Measurements from ENCODE around the gene ERP44.

The ERP44 gene

DNA sequence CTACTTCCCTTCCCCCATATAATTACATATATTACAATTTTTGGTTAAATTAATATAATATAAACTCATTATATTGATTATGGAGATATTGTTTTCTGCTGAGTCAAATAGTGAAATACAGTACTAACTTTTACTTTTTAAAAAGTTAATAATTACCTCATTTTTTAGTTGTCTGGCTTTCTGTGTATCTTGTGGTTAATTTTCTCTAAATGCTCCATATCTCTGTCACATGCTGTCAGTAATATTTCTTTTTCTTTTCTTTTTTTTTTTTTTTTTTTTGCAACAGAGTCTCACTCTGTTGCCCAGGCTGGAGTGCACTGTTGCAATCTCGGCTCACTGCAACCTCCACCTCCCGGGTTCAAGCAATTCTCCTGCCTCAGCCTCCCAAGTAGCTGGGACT lies 169.1 kb downstream of the ERP44 start:
- DNase-seq = no peak

All from Kasumi-1 (cell line).